KBM-7 (cell line): ENCODE measurements around the gene PRKCZ.
"Not testable (repeated sequence)": the region's sequence is repeated elsewhere in the genome, so short reads cannot be mapped to it uniquely, and the experiment has no call there.

Experiments
- DNase-seq: peaks from one replicate; pipeline ENCODE4 v3.0.0-alpha.2; 2015
- in situ Hi-C: fragments of 300-500 bp; cut with MboI; formaldehyde crosslinking; loops from 2 replicates; pipeline ENCODE4 v1.14.3; 2020; ENCODE audit warnings: low sequenced_read_pairs, low pct_unique_long_range_greater_than_20kb, mixed read lengths

Gene PRKCZ

GRCh38 chr1:2106659-2107405 is 56.6 kb downstream of the PRKCZ start:
- in situ Hi-C loops = no loop called here
- no peak for DNase-seq

- in situ Hi-C loops = no loop called here
- no peak for DNase-seq
These were observed 57.5 kb downstream of the PRKCZ start for GRCh38 chr1:2107586-2108212.

- in situ Hi-C loops = no loop called here
- peak; percentile 32 for DNase-seq
These were observed 58.1 kb downstream of the PRKCZ start for GRCh38 chr1:2108213-2108876.

GRCh38 chr1:2108877-2109580 is 58.8 kb downstream of the PRKCZ start:
- in situ Hi-C loops = no loop called here
- DNase-seq = no peak

GRCh38 chr1:2109581-2110021 is 59.4 kb downstream of the PRKCZ start:
- no peak for DNase-seq
- in situ Hi-C loops = no loop called here

GRCh38 chr1:2110191-2110737 is 60.1 kb downstream of the PRKCZ start:
- in situ Hi-C loops = no loop called here
- DNase-seq = no peak

GRCh38 chr1:2110738-2111673 is 60.8 kb downstream of the PRKCZ start:
- DNase-seq = no peak
- in situ Hi-C loops = no loop called here

- in situ Hi-C loops = no loop called here
- DNase-seq = no peak
These were observed 61.4 kb downstream of the PRKCZ start for GRCh38 chr1:2111674-2112035.

GRCh38 chr1:2112280-2112701 is 62.1 kb downstream of the PRKCZ start:
- in situ Hi-C loops = no loop called here
- no peak for DNase-seq

GRCh38 chr1:2113620-2114135 is 63.5 kb downstream of the PRKCZ start:
- in situ Hi-C loops = no loop called here
- no peak for DNase-seq

- in situ Hi-C loops, DNase-seq: not testable (repeated sequence)
These were observed 64.4 kb downstream of the PRKCZ start for GRCh38 chr1:2114635-2115007.

GRCh38 chr1:2115008-2115641 is 64.9 kb downstream of the PRKCZ start:
- no peak for DNase-seq
- in situ Hi-C loops = no loop called here

- in situ Hi-C loops = no loop called here
- no peak for DNase-seq
These were observed 65.6 kb downstream of the PRKCZ start for GRCh38 chr1:2115702-2116341.

- in situ Hi-C loops = no loop called here
- no peak for DNase-seq
These were observed 69.7 kb downstream of the PRKCZ start for GRCh38 chr1:2119886-2120285.

GRCh38 chr1:2121101-2121691 is 71.0 kb downstream of the PRKCZ start:
- DNase-seq = no peak
- in situ Hi-C loops = no loop called here

- in situ Hi-C loops, DNase-seq: not testable (repeated sequence)
These were observed 71.6 kb downstream of the PRKCZ start for GRCh38 chr1:2121794-2122193.
